HG03066 (cell line): ENCODE measurements around the gene DMXL2.
"Not testable (repeated sequence)": the region's sequence is repeated elsewhere in the genome, so short reads cannot be mapped to it uniquely, and the experiment has no call there.

Experiments used
- ATAC-seq: cut with Tn5 transposase; IDR thresholded peaks from one replicate; pipeline ENCODE4 v1.9.1; 2021; ENCODE audit warnings: low read depth; ENCODE audit not compliant: unreplicated experiment

Gene DMXL2

GRCh38 chr15:51625236-51625635 lies 2.7 kb upstream of the DMXL2 start:
- ATAC-seq, result no peak

DNA sequence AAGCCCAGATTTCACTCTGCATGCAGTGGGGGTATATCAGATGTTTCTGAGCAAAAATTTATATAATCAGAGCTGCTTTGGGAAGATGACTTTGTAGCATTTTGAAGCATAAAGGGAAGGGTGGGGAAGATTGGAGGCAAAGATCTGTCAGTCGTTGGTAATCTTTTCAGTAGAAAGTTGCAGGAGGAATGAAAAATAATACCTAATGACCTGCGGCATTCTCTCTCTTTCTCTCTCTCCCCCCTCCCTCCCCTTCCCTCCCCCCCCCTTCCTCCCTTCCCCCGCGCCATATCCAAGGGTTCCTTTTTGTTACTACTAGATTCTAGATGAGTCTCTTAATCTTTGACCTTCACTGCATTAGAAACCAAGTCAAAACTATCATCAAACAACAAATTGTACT lies 1.5 kb upstream of the DMXL2 start:
- ATAC-seq, result no peak

- ATAC-seq, result no peak
These were observed 891 bp upstream of the DMXL2 start for GRCh38 chr15:51623386-51623938.

GRCh38 chr15:51621936-51622603 lies 501 bp downstream of the DMXL2 start:
- peak; percentile 48 for ATAC-seq

- no peak for ATAC-seq
These were observed 1.3 kb downstream of the DMXL2 start for GRCh38 chr15:51621155-51621765.

- no peak for ATAC-seq
These were observed 1.9 kb downstream of the DMXL2 start for GRCh38 chr15:51620641-51621040.

DNA sequence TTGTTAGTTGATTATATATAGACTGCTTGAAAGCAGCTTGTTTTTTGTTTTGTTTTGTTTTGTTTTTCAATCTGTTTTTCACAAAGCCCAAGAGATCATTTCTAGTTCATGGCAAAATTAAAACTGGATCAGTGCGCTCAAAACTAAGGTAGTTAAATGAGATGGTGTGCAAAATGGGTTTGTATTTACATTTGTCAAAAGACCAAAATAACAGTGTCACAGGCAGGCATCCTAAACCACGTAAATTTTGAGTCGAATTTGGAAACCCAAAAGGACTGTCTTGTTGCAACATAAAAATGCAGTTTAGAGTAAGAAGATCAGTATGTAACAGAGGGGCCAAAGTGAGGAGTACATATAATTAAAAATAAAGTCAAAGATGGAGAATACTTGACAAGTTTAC lies 2.4 kb downstream of the DMXL2 start:
- ATAC-seq, result no peak

DNA sequence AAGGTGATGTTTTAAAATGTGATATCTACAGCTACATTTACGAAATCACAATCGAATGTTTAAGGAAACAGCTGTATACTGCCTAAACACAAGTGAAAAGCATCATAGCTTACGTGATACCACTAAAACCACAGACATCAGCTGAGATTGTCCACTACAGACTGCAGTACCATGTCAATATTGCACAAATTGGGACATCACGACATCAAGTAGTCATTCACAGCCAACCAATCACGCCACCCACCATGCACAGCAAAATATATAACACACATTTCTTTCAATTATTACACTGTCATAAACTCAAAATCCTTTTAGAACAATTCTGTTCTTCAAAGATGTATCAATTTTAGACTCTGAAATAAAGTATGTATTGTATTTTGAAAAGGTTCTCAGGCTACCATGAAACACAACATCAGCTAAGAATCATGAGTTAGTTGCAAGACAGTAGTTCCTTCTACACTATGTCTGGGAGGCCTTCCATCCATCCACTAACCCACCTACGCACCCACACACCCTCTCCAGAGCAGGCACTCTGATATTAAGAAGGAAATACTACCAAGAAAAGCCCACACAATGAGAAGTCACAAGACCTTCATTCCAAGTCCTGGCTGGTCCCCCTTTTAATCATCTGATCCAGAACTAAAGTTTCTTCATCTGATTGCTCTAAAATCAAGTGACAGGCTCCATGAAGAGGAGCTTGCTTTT lies 3.1 kb downstream of the DMXL2 start:
- ATAC-seq, result no peak

GRCh38 chr15:51617886-51618285 lies 4.7 kb downstream of the DMXL2 start:
- ATAC-seq, result no peak

DNA sequence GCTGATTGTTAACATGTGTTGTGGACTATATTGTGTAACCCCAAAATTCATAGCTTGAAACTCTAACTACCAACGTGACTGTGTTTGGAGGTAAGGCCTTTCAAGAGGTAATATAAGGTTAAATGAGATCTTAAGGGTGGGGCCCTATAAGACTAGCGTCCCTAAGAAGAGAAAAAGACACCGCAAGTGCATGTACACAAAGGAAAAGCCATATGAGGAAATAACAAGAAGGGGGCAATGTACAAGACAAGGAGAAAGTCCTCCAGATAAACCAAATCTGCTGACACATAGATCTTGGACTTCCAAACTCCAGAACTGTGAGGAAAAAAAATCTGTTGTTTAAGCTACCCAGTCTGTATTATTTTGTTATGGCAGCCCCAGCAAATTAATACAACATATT lies 8.6 kb downstream of the DMXL2 start:
- ATAC-seq, result no peak

- ATAC-seq, result not testable (repeated sequence)
These were observed 9.9 kb downstream of the DMXL2 start for GRCh38 chr15:51612669-51613068.

DNA sequence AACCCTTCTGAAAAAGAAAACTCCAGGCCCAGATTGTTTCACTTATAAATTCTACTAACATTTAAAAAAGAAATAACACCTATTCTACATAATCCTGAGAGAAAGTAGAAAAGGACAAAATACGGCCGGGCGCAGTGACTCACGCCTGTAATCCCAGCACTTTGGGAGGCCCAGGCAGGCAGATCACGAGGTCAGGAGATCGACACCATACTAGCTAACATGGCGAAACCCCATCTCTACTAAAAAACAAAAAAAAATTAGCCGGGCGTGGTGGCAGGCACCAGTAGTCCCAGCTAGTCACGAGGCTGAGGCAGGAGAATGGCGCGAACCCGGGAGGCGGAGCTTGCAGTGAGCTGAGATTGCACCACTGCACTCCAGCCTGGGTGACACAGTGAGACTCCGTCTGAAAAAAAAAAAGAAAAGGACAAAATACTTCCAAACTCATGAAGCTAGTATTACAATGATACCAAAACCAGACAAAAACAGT lies 19.1 kb downstream of the DMXL2 start:
- not testable (repeated sequence) for ATAC-seq

- no peak for ATAC-seq
These were observed 19.6 kb downstream of the DMXL2 start for GRCh38 chr15:51603002-51603401.

DNA sequence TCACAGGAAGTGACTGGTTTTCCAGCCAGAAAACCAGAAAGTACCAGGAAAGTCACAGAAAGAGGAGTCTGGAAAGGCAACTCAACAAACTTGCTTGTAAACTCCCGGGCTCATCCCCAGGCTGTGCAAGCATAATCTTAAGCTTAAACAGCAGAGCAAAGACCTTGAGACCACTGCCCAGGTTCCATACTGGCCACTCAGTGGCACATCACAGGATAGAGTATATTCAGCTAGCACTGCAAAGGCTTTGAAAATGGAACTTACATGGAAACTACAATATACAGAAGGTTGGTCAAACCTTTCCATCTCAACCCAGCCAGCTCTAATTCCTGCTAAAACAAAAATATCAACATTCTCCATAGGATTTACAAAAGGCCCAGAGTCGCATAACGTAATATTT lies 20.1 kb downstream of the DMXL2 start:
- no peak for ATAC-seq

DNA sequence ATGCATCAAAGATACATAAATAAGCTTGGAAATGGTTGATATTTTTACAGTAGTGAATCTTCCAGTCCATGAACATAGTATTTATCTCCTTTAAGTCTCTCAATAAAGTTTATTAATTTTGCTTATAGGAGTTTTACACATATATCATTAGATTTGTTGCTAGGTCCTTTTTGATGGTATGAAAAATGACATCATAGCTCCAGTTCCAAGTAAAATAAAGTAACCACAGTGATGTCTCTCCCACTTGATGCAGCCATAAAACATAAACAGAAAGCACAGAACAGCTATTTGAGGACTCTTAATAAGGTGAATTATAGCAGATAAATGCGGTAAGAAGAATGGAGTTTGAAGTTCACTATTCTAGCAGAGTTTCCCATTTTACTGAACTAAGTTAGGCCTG lies 20.8 kb downstream of the DMXL2 start:
- ATAC-seq, result no peak

DNA sequence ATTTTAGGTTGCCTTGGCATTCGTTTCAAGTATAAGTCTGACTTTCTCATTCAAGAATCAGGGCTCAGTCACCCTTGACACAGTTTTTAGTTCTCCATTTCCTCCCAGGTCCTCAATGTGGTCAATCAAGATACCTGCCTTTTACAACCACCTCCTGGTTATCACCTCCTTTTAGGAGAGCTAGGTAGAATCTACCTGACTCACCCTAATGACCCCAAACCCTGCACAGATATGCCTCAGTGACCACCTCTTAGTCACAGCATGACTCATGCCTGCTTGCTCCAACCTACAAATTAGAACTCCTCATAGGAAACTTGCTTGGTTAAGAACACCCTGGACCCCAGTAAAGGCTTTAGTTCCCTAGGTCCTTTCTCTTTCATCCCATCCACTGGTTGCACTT lies 22.5 kb downstream of the DMXL2 start:
- ATAC-seq, result no peak

GRCh38 chr15:51589881-51590568 lies 32.5 kb downstream of the DMXL2 start:
- ATAC-seq, result no peak

GRCh38 chr15:51588966-51589365 lies 33.6 kb downstream of the DMXL2 start:
- ATAC-seq, result no peak

DNA sequence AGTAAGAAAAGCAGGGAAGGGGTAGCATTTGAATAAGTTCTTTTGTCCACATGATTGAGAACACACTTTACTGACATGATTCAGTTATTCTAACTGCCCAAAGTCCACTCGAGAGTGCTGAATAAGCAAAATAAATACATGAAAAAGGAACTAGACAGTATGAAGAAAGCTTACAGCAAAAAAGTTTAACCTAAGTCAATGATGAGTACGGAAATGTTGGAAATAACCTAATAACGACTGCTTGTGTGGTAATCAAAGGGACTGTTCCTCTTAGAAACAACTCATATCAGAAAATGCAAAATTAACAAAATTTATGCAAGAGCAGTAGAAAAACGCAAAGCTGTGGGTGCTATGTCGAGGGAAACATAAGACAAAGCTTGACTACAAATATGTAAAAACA lies 36.6 kb downstream of the DMXL2 start:
- no peak for ATAC-seq

GRCh38 chr15:51580982-51581381 lies 41.6 kb downstream of the DMXL2 start:
- ATAC-seq, result no peak

GRCh38 chr15:51580385-51580784 lies 42.2 kb downstream of the DMXL2 start:
- no peak for ATAC-seq
